OCI-LY1 (cell line): Measurements from ENCODE around the gene KIAA1549.

Experiments
- H2AFZ ChIP-seq: fragments of 200-600 bp; sonication (generic), shearing (Covaris generic); 2 replicates; pipeline ENCODE4 v1.6.0; 2014; ENCODE audit warnings: antibody characterized with exemption, mild to moderate bottlenecking, low read length
- H3F3A ChIP-seq: fragments of 200-600 bp; sonication (generic), shearing (Covaris generic); 2 replicates; pipeline ENCODE4 v1.6.0; 2014; ENCODE audit warnings: mild to moderate bottlenecking, antibody characterized with exemption, low read length, moderate library complexity; ENCODE audit not compliant: insufficient read depth
- H3K27ac ChIP-seq: fragments of 200-600 bp; sonication (generic); 2 replicates; pipeline ENCODE4 v1.5.1; 2014; ENCODE audit warnings: low read length, mixed run types, mild to moderate bottlenecking, low read depth; ENCODE audit not compliant: poor library complexity, severe bottlenecking
- H3K27me3 ChIP-seq: fragments of 200-600 bp; sonication (generic); 2 replicates; pipeline ENCODE4 v1.6.0; 2014; ENCODE audit warnings: antibody characterized with exemption, mild to moderate bottlenecking, low read length, moderate library complexity; ENCODE audit not compliant: insufficient read depth
- H3K36me3 ChIP-seq: fragments of 200-600 bp; sonication (generic); 2 replicates; pipeline ENCODE4 v1.6.1; 2014; ENCODE audit warnings: mild to moderate bottlenecking, antibody characterized with exemption, low read length, moderate library complexity, mixed read lengths; ENCODE audit not compliant: insufficient read depth
- H3K4me1 ChIP-seq: fragments of 200-600 bp; sonication (generic); 2 replicates; pipeline ENCODE4 v1.5.1; 2014; ENCODE audit warnings: mild to moderate bottlenecking, low read length, moderate library complexity; ENCODE audit not compliant: insufficient read depth, severe bottlenecking
- H3K4me2 ChIP-seq: fragments of 200-600 bp; sonication (generic), shearing (Covaris generic); 2 replicates; pipeline ENCODE4 v1.6.1; 2014; ENCODE audit warnings: low read length
- H3K4me3 ChIP-seq: fragments of 200-600 bp; sonication (generic); 2 replicates; pipeline ENCODE4 v1.5.1; 2014; ENCODE audit warnings: low read length, low read depth, mild to moderate bottlenecking, mixed read lengths; ENCODE audit not compliant: poor library complexity, severe bottlenecking
- H3K79me2 ChIP-seq: fragments of 200-600 bp; shearing (Covaris generic); 2 replicates; pipeline ENCODE4 v1.6.1; 2016; ENCODE audit warnings: mixed run types, low read length, mixed read lengths; ENCODE audit not compliant: insufficient read depth
- H3K9ac ChIP-seq: fragments of 200-600 bp; sonication (generic), shearing (Covaris generic); 2 replicates; pipeline ENCODE4 v1.6.1; 2014; ENCODE audit warnings: mild to moderate bottlenecking, low read length, mixed read lengths
- H3K9me2 ChIP-seq: fragments of 200-600 bp; sonication (generic), shearing (Covaris generic); 2 replicates; pipeline ENCODE4 v1.6.1; 2014; ENCODE audit warnings: low read depth, mild to moderate bottlenecking, low read length, mixed read lengths
- H3K9me3 ChIP-seq: fragments of 200-600 bp; shearing (Covaris generic); 2 replicates; pipeline ENCODE4 v1.6.1; 2014; ENCODE audit warnings: low read length, mixed read lengths
- H4K20me1 ChIP-seq: fragments of 200-600 bp; sonication (generic), shearing (Covaris generic); 2 replicates; pipeline ENCODE4 v1.6.0; 2016; ENCODE audit warnings: mild to moderate bottlenecking, low read length; ENCODE audit not compliant: insufficient read depth
- CTCF ChIP-seq: fragments of 200-600 bp; sonication (generic), shearing (Covaris generic); IDR thresholded peaks from 2 replicates; pipeline ENCODE4 v1.5.1; 2017; ENCODE audit warnings: mild to moderate bottlenecking, antibody characterized with exemption, low read length, moderate library complexity, mixed read lengths
- EZH2 ChIP-seq: fragments of 200-600 bp; sonication (generic), shearing (Covaris generic); IDR thresholded peaks from 2 replicates; pipeline ENCODE4 v1.8.0; 2017; ENCODE audit warnings: borderline replicate concordance, mixed run types, mild to moderate bottlenecking, antibody characterized with exemption, low read length, moderate library complexity, mixed read lengths

The KIAA1549 gene

GRCh38 chr7:138867744-138868143, 113.4 kb downstream of the KIAA1549 start:
- H3K4me2 ChIP-seq = no peak overlapping the region
- H4K20me1 ChIP-seq = no peaks in the 10 kb centered on the region
- H3K9me3 ChIP-seq = no peaks in the 10 kb centered on the region
- no peaks in the 10 kb centered on the region for H3K36me3 ChIP-seq
- H3K4me1 ChIP-seq = no peaks in the 10 kb centered on the region
- no peak overlapping the region for H3K27ac ChIP-seq
- H3K4me3 ChIP-seq = no peak overlapping the region
- no peak for TF ChIP-seq EZH2
- no peak for TF ChIP-seq CTCF
- H2AFZ ChIP-seq = no peak overlapping the region
- no peak overlapping the region for H3K9ac ChIP-seq
- no peaks in the 10 kb centered on the region for H3F3A ChIP-seq
- H3K79me2 ChIP-seq = no peaks in the 10 kb centered on the region
- no peaks in the 10 kb centered on the region for H3K27me3 ChIP-seq
- no peaks in the 10 kb centered on the region for H3K9me2 ChIP-seq

- Histone ChIP-seq H3K9me3 (no peaks in the 10 kb centered on the region), H3K36me3 (no peaks in the 10 kb centered on the region), H3K27me3 (no peaks in the 10 kb centered on the region), H3K79me2 (no peaks in the 10 kb centered on the region), H3K4me2 (no peak overlapping the region), H3K9ac (no peak overlapping the region), H4K20me1 (no peaks in the 10 kb centered on the region), H3F3A (no peaks in the 10 kb centered on the region), H2AFZ (no peak overlapping the region), H3K4me1 (no peaks in the 10 kb centered on the region), H3K9me2 (no peaks in the 10 kb centered on the region), H3K27ac (no peak overlapping the region), H3K4me3 (no peak overlapping the region)
- no peak for TF ChIP-seq EZH2
- no peak for TF ChIP-seq CTCF
Measured at GRCh38 chr7:138866353-138866752, 114.8 kb downstream of the KIAA1549 start.

- Histone ChIP-seq H3K4me1 (no peaks in the 10 kb centered on the region), H3K27ac (no peak overlapping the region), H2AFZ (no peak overlapping the region), H3K4me2 (no peak overlapping the region), H3K36me3 (no peaks in the 10 kb centered on the region), H3K79me2 (no peaks in the 10 kb centered on the region), H3K9ac (no peak overlapping the region), H3K27me3 (peaks cover 3% of the 10 kb centered on the region; the same call in 1 of the 2 replicates), H3K9me3 (no peaks in the 10 kb centered on the region), H3K4me3 (no peak overlapping the region), H4K20me1 (no peaks in the 10 kb centered on the region), H3F3A (no peaks in the 10 kb centered on the region), H3K9me2 (no peaks in the 10 kb centered on the region)
- TF ChIP-seq CTCF = peak; percentile 69
- TF ChIP-seq EZH2 = no peak
Measured at GRCh38 chr7:138865843-138866242, 115.3 kb downstream of the KIAA1549 start.
